ENCODE data around the gene BAHD1.

- TF ChIP-seq POLR2AphosphoS5 (IDR thresholded peaks at IDR 0.05; ENCODE audit: low read depth): no peak
- no peak for TF ChIP-seq CTCF (conservative IDR thresholded peaks at IDR 0.05; ENCODE audit: low read depth in 2 of 2)
- no peak for TF ChIP-seq REST (IDR thresholded peaks at IDR 0.05; ENCODE audit: unreplicated experiment)
- TF ChIP-seq JUNB (IDR thresholded peaks at IDR 0.05; ENCODE audit: unreplicated experiment): no peak
- no peak for TF ChIP-seq EZH2phosphoT487 (IDR thresholded peaks at IDR 0.05; ENCODE audit: unreplicated experiment)
- TF ChIP-seq EZH2 (IDR thresholded peaks at IDR 0.05; ENCODE audit: low read depth, unreplicated experiment): no peak
- TF ChIP-seq STAT1 (IDR thresholded peaks at IDR 0.05; ENCODE audit: unreplicated experiment): no peak
- TF ChIP-seq CREB1 (CRISPR knock-in tag; IDR thresholded peaks at IDR 0.05; ENCODE audit: low read depth): no peak
- TF ChIP-seq NANOG (IDR thresholded peaks at IDR 0.05; ENCODE audit: borderline replicate concordance): no peak
- no peak for TF ChIP-seq ZNF114 (CRISPR knock-in tag; IDR thresholded peaks at IDR 0.05)
Measured at GRCh38 chr15:40471105-40471807, 30.5 kb downstream of the BAHD1 start.

Measured in GM23338 (cell line).